GM18498 (cell line): ENCODE measurements around the gene RER1.

Source experiments
- ATAC-seq: cut with Tn5 transposase; IDR thresholded peaks from one replicate; pipeline ENCODE4 v1.9.1; 2021; ENCODE audit warnings: mild to moderate bottlenecking, moderate library complexity; ENCODE audit not compliant: unreplicated experiment

RER1 gene

DNA sequence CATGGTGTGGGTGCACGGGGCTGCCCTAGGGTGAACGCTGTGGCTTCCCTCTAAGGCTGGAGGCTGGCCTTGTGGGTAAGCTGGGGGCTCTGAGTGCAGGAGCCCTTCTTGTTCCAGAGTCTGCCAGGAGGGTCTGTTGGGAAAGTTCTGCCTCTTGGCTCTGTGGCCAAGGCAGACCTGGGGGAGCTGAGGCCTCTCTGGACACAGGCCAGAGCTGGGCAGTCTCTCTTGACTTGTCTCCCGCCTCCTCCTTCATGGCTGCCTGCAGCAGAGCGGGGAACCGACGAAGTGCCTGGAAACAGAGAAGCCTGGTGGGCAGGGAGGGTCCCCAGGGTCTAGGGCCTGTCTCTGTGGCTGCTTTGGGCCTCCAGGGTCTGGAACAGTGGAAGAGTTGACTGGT, 51.0 kb downstream of the RER1 start:
- ATAC-seq: no peak

DNA sequence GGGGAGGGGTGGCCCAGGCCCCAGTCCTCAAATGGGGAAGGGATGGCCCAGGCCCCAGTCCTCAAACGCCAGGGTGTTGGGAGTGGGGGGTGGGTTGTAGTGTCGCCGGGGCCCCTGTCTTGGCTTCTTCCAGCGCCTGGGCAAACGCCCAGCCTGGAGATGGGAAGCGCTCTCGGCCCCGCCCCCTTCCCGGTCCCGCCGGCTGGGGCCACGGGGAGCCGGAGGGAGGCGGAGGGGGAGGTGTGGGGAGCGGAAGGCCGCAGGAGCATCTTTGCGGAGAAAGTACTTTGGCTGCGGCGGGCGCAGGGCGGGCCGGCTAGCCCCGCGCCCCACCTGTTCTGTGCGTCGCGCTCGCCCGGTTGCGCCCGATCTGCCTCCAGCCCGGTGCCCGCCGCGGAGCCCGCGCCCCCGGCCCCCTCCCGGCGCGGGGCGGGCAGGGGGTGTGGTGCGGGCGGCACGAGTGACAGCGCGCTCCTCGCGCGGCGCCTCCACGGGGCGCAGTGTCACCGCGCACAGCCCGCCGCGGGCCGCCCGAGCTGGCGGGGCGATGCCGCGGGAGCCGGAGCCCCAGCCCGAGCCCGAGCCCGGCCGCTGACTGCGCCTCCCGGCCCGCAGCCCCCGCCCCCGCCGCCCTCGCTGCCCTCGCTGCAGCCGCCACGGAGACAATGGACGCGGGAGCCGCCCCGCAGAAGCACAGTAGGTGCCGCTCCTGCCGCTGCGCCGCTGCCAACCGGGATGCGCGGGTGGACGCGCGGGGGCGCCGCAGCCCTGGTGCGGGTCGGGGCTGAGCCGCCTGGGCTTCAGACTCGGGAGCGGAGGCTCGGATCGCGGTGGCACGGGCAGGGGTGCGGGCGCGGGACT, 51.9 kb downstream of the RER1 start:
- ATAC-seq: no peak

DNA sequence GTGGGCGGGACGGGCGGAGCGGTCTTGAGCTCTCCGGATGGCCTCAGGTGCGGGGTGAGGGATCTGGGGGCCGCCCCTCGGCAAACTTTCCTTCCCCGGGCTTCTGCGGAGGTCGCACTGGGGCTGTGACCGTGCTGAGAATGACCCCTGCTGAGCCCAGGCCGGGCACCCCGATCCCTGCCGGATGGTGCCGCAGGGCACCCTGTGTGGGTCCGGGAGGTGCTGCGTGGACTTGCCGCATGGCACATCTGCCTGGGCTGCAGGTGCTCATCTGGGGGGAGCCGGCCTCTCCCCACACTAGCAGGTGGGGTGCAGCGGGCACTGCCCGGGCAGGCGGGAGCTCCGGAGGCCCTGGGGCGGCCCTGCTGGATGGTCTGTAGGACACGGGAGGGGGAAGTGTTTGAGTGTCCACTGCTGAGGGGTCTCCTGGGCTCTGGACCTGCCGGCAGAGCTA, 52.5 kb downstream of the RER1 start:
- ATAC-seq: no peak

DNA sequence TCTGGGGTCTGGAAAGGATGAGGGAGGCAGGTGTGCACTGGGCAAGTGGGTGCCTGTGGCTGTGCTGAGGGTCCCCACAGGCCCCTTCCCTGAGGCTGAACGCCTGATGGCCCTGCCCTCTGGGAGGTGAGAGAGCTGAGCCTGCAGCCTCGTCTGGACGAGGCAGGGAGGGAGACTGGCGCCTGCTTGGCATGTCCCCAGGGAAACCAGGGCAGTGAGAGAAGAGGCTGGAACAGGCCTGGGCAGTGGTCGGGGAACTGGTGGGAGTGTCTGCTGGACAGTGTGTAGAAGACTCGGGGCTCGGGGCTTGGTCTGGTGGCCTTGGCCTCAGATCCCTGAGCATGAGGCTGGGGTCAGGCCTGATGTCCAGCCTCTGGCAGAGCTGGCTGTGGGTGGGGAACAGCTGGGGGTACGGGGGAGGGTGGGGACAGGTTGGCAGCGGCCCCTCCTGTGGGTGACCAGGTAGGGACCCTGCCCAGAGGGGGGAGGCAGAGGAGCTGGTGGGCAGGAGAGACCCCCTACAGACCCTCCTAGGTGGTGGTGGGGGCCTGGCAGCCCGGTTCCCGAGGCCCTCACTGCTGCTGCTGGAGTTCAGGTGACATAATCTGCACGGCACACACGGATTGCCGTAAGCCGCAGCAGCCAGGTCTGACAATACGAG, 53.7 kb downstream of the RER1 start:
- ATAC-seq: no peak

DNA sequence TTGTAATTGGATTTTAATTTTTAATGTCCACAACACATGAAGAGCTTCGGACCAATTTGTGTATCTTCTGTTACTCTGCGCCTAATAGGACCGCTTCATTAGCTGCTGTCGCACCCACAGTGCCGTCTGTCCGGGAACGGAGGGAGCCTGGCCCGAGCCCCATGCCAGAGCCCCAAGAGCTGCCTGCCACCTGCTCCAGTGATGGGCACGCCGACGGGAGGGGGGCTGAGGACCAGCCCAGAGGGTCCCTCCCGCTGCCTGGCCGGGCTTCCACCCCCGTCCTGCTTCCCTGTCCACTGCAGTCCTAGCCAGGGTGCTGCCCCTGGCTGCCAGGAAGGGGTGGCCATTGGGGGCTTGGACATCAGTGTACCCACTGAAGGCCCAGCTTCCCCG, 54.2 kb downstream of the RER1 start:
- ATAC-seq: no peak

DNA sequence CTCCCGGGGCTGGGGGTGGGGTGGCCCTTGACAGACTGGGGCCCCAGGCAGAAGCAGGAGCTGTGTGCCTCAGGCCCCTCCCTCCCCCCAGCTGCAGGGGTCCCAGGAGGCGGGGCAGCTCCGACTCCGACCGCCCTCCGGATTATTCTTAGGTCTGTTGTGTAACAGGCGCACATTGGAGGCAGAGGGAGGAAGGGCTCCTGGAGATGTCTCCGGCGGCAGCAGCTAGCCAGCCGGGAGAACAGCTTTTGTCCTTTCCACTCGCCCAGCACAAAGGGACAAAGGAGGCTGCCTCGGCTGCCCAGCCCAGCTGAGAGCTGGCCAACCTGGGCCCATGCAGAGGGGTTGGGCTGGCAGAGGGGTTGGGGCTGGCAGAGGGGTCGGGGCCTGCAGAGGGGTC, 54.8 kb downstream of the RER1 start:
- ATAC-seq: no peak

DNA sequence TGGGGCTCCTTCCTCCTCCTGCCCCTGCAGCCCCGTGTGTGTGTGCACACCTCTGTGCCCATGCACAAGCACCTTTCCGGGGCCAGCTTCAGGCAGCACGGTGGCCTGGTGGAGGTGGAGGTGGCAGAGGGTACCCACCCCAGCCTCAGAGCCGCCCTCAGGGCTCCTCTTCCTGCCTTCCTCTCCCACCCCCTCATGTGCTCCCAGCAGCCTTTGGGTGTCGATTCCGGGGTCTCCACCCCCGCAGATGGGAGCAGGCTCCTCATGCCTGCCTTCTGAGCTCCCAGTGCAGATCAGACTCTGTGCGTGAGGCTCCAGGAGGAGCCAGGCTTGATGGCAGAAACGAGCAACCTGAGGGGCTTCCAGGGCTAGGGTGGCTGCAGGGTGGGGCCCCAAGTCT, 55.2 kb downstream of the RER1 start:
- ATAC-seq: no peak

DNA sequence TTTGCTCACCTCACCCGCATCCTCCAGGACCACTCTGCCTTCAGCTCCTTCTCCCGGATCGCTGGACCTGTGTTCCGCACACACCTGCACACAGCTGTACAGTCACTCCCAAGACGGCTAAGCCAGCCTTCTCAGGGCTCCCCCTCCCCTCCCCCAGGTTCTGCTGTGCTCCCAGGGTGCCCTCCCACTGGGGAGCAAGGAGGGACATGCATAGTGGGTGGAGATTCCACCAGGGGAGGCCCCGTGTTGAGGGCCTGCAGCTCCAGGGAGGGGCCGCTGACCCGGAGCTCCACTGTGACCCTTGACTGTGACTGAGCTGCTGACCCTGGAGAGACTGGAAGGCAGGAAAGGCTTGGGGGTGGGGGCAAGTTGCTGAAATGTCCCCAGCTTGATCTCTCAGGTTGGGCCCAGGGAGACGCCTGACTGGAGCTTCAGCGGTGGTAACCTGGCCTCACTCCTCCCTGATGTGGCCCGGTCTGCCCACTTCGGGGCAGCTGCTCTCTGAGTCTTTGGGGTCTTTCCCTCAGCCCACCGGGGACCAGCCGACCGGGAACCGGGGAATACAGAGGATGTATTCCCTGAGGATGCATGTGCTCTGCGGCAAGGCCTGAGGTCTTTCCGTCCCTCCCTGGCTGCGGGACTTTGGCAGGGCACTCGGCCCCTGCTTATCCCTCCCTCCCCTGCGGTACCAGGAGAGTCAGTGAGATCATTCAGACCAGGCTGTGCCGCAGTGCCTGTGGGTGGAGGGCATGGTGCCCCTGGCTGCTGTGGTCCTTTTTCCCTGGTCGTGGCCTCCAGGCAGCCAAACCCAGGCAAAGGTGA, 55.8 kb downstream of the RER1 start:
- no peak for ATAC-seq

DNA sequence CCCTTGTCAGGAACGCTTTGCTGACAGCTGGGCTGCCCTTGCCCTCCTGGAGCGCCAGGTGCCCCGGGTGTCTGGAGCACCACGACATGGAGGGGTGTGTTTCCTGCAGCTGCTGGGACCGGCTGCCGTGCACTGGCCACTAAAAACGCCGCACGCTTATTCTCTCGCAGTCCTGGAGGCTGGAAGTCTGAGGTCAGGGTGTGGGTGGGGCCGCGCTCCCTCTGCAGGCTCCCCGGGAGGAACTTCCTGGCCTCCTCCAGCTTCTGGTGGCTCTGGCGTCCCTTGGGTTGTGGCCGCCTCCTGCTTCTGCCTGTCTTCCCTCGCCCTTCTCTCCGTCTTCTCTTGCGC, 56.4 kb downstream of the RER1 start:
- no peak for ATAC-seq

DNA sequence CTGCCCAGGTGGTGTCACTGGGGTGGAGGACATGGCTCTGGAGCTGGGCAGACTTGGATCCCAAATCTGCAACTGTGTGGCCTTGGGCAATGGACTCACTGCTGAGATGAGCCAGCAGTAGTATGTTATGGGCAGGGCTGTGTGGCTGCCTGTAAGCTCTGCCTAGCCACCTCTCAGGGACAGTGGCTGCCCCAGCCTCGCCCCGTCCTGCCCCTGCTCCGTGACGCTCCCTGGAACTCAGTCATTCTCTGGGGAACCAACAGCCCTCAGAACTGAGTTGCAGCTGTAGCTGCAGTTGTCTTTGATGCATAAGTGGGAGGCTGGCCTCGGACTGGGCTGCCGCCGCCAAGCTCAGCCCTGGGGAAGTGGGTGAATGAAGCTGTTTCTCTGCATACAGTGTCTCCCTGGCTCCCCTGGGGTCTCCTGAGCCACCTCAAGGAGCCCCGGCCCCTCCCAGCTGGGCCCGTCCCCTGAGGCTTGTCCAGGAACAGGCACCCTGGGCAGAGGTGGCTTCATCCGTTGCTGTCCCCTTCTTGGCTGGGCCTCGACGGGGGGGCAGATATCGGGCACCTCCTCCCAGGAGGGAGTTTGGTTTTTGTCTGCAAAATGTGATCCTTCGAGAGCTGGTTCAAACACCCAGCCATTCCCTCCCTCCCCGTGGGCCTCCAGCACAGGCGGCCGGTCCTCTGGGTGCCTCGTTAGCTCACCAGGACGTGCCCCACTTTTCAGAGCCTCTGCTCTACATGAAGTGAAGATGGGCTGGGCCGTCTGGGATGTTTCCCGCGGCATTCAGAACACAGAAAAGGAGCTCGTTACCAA, 58.2 kb downstream of the RER1 start:
- no peak for ATAC-seq

DNA sequence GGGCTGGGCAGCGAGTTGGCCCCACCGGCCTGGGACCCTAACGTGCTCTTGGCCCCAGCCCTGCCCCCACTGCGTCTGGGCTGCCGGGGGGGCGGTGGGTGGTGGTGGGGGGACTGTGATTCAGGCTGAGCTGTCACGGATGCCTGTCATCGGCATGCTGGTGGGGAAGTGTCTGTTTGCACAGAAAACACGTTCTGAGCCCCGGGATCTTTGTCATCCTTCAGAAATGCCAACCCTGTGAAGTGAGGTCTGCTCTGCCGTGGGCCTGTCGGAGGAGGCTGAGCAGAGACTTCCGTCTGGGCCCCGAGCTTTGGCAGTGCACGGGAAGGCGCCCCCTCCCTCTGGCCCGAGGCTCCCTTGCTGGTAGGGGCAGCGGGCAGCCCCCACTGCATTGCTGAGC, 60.1 kb downstream of the RER1 start:
- ATAC-seq: no peak

DNA sequence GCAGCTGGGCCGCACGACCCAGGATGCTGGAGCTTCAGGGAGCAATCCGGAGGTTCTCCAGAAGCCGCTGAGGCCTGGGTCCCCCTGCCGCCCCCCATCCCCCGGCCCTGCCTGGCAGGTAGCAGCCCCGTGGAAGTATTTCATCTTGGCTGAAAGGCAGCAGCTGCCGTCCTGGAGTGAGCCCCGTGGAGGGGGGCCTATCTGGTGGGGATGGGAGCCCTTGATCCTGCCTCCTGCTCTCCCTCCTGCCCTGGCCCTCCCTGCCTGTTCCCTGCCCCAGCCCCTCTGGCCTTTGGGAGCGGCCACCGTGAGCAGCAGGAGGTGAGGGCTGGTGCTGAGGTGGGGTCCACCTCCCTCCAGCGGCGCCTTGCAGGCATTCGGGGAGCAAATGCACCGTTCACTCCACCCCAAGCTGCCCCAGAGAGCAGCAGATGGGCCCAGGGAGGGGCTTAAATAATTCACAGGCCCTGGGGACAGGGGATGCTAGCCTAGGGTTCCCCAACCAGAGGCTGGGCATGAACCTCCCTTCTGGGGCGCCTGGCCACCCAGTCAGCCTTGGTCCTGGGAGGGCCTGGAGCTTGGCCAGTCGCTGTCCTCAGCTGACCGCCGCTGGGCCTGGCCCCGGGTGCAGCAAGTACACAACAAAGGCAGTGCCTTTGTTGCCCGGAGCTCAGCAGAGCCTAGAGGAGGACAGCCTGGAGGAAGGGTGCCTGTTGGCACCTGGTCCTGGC, 60.7 kb downstream of the RER1 start:
- ATAC-seq: no peak

DNA sequence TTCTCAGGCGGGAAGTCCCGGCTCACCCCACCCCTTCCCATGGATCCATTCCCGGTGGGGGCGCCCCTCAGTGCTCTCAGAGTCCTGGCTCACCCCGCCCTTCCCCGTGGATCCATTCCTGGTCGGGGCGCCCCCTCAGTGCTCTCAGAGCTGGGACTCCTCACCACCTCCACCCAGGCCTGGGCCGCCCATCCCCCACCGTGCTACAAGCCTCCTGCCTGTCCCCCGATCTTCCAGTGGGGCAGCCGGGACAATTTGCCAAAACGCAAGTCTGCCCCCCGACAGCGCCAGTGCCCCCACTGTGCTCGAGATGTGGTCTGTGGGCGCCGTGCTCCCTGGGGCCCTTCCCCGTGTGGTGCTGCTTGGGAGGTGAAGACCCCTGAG, 61.3 kb downstream of the RER1 start:
- ATAC-seq: no peak

DNA sequence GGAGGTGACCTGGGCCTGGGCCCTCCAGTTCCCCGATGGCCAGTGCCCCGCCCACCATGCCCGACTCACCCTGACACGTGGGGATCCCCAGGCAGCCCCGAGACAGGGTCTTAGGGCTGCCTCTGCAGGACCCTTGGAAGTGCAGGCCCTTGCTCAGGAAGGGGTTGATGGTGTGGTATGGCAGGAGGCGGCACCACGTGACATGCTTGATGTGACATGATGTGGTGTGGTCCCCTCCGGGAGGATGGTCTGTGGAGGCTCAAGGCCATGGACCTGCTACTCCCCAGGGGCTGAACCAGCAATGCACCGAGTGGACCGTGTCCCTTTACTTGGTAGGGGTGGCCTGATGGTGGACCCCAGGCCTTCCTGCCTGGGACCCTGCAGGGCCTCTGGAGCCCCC, 62.6 kb downstream of the RER1 start:
- ATAC-seq: no peak
